Measurements from ENCODE around the gene FREM2.

The FREM2 gene

GRCh38 chr13:38830442-38831045 lies 143.7 kb downstream of the FREM2 start:
- TF ChIP-seq CTCF (IDR thresholded peaks at IDR 0.05; ENCODE audit: insufficient read depth, low read depth, low read length, missing control alignments) = no peak
- DNase-seq (ENCODE audit: low read depth) = no peak
- H3K4me3 ChIP-seq (ENCODE audit: low read depth, low read length) = no peak overlapping the region

- H3K4me3 ChIP-seq (ENCODE audit: low read depth, low read length) = no peak overlapping the region
Measured at GRCh38 chr13:38844581-38844980, 157.7 kb downstream of the FREM2 start.

GRCh38 chr13:38848360-38848759 lies 161.5 kb downstream of the FREM2 start:
- DNase-seq (ENCODE audit: low read depth) = no peak
- TF ChIP-seq CTCF (IDR thresholded peaks at IDR 0.05; ENCODE audit: insufficient read depth, low read depth, low read length, missing control alignments) = no peak
- no peak overlapping the region for H3K4me3 ChIP-seq (ENCODE audit: low read depth, low read length)

More at GRCh38 chr13:38844581-38844980, 157.7 kb downstream of the FREM2 start:
- DNase-seq (ENCODE audit: low read depth) = no peak
- no peak for TF ChIP-seq CTCF (IDR thresholded peaks at IDR 0.05; ENCODE audit: insufficient read depth, low read depth, low read length, missing control alignments)

GRCh38 chr13:38849315-38849714 lies 162.4 kb downstream of the FREM2 start:
- no peak for TF ChIP-seq CTCF (IDR thresholded peaks at IDR 0.05; ENCODE audit: insufficient read depth, low read depth, low read length, missing control alignments)
- no peak overlapping the region for H3K4me3 ChIP-seq (ENCODE audit: low read depth, low read length)
- DNase-seq (ENCODE audit: low read depth) = no peak

- DNase-seq (ENCODE audit: low read depth) = peak; percentile 35
- no peak overlapping the region for H3K4me3 ChIP-seq (ENCODE audit: low read depth, low read length)
- no peak for TF ChIP-seq CTCF (IDR thresholded peaks at IDR 0.05; ENCODE audit: insufficient read depth, low read depth, low read length, missing control alignments)
Measured at GRCh38 chr13:38850868-38851626, 164.2 kb downstream of the FREM2 start.

- DNase-seq (ENCODE audit: low read depth) = no peak
- TF ChIP-seq CTCF (IDR thresholded peaks at IDR 0.05; ENCODE audit: insufficient read depth, low read depth, low read length, missing control alignments) = no peak
Measured at GRCh38 chr13:38854226-38854625, 167.3 kb downstream of the FREM2 start.

More at GRCh38 chr13:38854226-38854625, 167.3 kb downstream of the FREM2 start:
- H3K4me3 ChIP-seq (ENCODE audit: low read depth, low read length) = no peak overlapping the region

All from GM12865 (cell line).